Ishikawa (cell line): ENCODE measurements around the gene MAP3K10.

Source experiments
- CEBPB ChIP-seq: IDR thresholded peaks from 2 replicates; pipeline ENCODE4 v1.6.1; 2012
- CREB1 ChIP-seq: IDR thresholded peaks from 2 replicates; pipeline ENCODE4 v1.6.1; 2012; ENCODE audit warnings: low read depth
- EGR1 ChIP-seq: IDR thresholded peaks from 2 replicates; pipeline ENCODE4 v1.6.1; 2012
- EP300 ChIP-seq: IDR thresholded peaks from 2 replicates; pipeline ENCODE4 v1.6.1; 2012; ENCODE audit warnings: borderline replicate concordance
- FOXM1 ChIP-seq: IDR thresholded peaks from 2 replicates; pipeline ENCODE4 v1.6.1; 2012; ENCODE audit warnings: low read depth, borderline replicate concordance
- MAX ChIP-seq: IDR thresholded peaks from 2 replicates; pipeline ENCODE4 v1.6.1; 2012
- NFIC ChIP-seq: IDR thresholded peaks from 2 replicates; pipeline ENCODE4 v1.6.1; 2012
- RAD21 ChIP-seq: IDR thresholded peaks from 2 replicates; pipeline ENCODE4 v1.6.1; 2012; ENCODE audit warnings: low read depth
- REST ChIP-seq: IDR thresholded peaks from 2 replicates; pipeline ENCODE4 v1.6.1; 2012; ENCODE audit warnings: low read depth, mild to moderate bottlenecking
- TAF1 ChIP-seq: IDR thresholded peaks from 2 replicates; pipeline ENCODE4 v1.6.1; 2012; ENCODE audit warnings: low read depth, mild to moderate bottlenecking
- TCF12 ChIP-seq: IDR thresholded peaks from 2 replicates; pipeline ENCODE4 v1.6.1; 2012; ENCODE audit warnings: low read depth
- TEAD4 ChIP-seq: IDR thresholded peaks from 2 replicates; pipeline ENCODE4 v1.6.1; 2012
- USF1 ChIP-seq: IDR thresholded peaks from 2 replicates; pipeline ENCODE4 v1.6.1; 2012
- YY1 ChIP-seq: IDR thresholded peaks from 2 replicates; pipeline ENCODE4 v1.6.1; 2012; ENCODE audit warnings: low read depth
- ZBTB7A ChIP-seq: IDR thresholded peaks from 2 replicates; pipeline ENCODE4 v1.6.1; 2012; ENCODE audit warnings: low read depth

MAP3K10 gene

GRCh38 chr19:40251991-40252390 is 60.8 kb downstream of the MAP3K10 start:
- TF ChIP-seq EGR1 (no peak), TCF12 (no peak), CREB1 (no peak), YY1 (no peak), TAF1 (no peak), USF1 (no peak), NFIC (no peak), FOXM1 (no peak), ZBTB7A (no peak), TEAD4 (no peak), REST (no peak), EP300 (no peak), MAX (no peak)

- TF ChIP-seq TCF12 (no peak), CEBPB (no peak), EP300 (no peak), REST (no peak), TAF1 (no peak)
Measured at GRCh38 chr19:40252395-40252794, 61.2 kb downstream of the MAP3K10 start.

GRCh38 chr19:40253611-40254092 is 62.4 kb downstream of the MAP3K10 start:
- TF ChIP-seq TEAD4 (no peak), TAF1 (no peak), YY1 (no peak), NFIC (no peak), RAD21 (no peak), USF1 (no peak), MAX (no peak), REST (no peak), CEBPB (no peak), CREB1 (no peak), FOXM1 (no peak), EGR1 (no peak), ZBTB7A (no peak), EP300 (no peak), TCF12 (no peak)

- no peak for TF ChIP-seq TAF1
- TF ChIP-seq NFIC = no peak
- no peak for TF ChIP-seq FOXM1
- no peak for TF ChIP-seq YY1
- no peak for TF ChIP-seq USF1
Measured at GRCh38 chr19:40254714-40255418, 63.6 kb downstream of the MAP3K10 start.
